Esophagus squamous epithelium (tissue), 4 donors: ENCODE measurements around the gene UVRAG.

Experiments
- CTCF ChIP-seq, 6 experiments: fragments of 450-650 bp in 4 of 6; fragments of 200-600 bp in 2 of 6; sonication (generic) in 2 of 6; IDR thresholded peaks; one replicate each; pipeline ENCODE4 v1.5.1; 2016 to 2019; ENCODE audit warnings: antibody characterized with exemption in 6 of 6, mild to moderate bottlenecking in 4 of 6, moderate library complexity in 4 of 6
- POLR2A ChIP-seq, 4 donors: fragments of 450-650 bp; IDR thresholded peaks; one replicate each; pipeline ENCODE4 v1.6.1; 2017; ENCODE audit warnings: antibody characterized with exemption in 4 of 4, mild to moderate bottlenecking in 4 of 4, moderate library complexity in 3 of 4

- TF ChIP-seq CTCF (IDR thresholded peaks at IDR 0.05): no peak
- no peak for TF ChIP-seq POLR2A (IDR thresholded peaks at IDR 0.05)
These were observed 12.6 kb downstream of the UVRAG start for GRCh38 chr11:75827562-75827961.
